Measurements from ENCODE around the gene DNAJB7. TPM values are rescaled to one million over a fixed set of nuclear protein-coding genes. Genes with fewer than 3 reads are reported as not detected.
"Not testable (repeated sequence)": the region's sequence is repeated elsewhere in the genome, so short reads cannot be mapped to it uniquely, and the experiment has no call there.

The DNAJB7 gene
- total and polyA plus RNA-seq, 4 donors: 0.15 TPM; not detected in 3

GRCh38 chr22:40874016-40874415 is 12.1 kb upstream of the DNAJB7 start:
- Histone ChIP-seq H3K4me3 (ENCODE audit: low read depth in 1 of 3, low read length in 3 of 3) (no peak overlapping the region), H3K27ac (ENCODE audit: low read depth in 1 of 2, low read length in 2 of 2) (no peak overlapping the region), H3K4me1 (ENCODE audit: control insufficient read depth in 4 of 4, insufficient read depth in 4 of 4, low read length in 3 of 4) (peaks cover 0 to 3% (median 0%) of the 10 kb centered on the region in 4 donors), H3K36me3 (ENCODE audit: control insufficient read depth in 4 of 4, insufficient read depth in 3 of 4, low read depth in 1 of 4, low read length in 3 of 4) (peaks cover 0 to 13% (median 3%) of the 10 kb centered on the region in 4 donors), H3K9ac (ENCODE audit: low read depth in 1 of 2, low read length in 2 of 2) (no peak overlapping the region), H3K27me3 (ENCODE audit: control insufficient read depth in 4 of 4, insufficient read depth in 4 of 4, low read length in 3 of 4) (no peaks in the 10 kb centered on the region), H3K9me3 (ENCODE audit: control insufficient read depth in 4 of 4, low read length in 3 of 4) (no peaks in the 10 kb centered on the region)
- 94% methylated on average over 3 of the region's 3 CpGs for WGBS
- TF ChIP-seq, protein P1, sequence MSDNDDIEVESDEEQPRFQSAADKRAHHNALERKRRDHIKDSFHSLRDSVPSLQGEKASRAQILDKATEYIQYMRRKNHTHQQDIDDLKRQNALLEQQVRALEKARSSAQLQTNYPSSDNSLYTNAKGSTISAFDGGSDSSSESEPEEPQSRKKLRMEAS (IDR thresholded peaks at IDR 0.05): no peak
- TF ChIP-seq NR2F2 (IDR thresholded peaks at IDR 0.05) (no peak), HNF4A (conservative IDR thresholded peaks at IDR 0.05) (no peak), JUND (IDR thresholded peaks at IDR 0.05) (no peak), TAF1 (conservative IDR thresholded peaks at IDR 0.05) (no peak)
- DNase-seq (ENCODE audit: low spot score): no peak

DNA sequence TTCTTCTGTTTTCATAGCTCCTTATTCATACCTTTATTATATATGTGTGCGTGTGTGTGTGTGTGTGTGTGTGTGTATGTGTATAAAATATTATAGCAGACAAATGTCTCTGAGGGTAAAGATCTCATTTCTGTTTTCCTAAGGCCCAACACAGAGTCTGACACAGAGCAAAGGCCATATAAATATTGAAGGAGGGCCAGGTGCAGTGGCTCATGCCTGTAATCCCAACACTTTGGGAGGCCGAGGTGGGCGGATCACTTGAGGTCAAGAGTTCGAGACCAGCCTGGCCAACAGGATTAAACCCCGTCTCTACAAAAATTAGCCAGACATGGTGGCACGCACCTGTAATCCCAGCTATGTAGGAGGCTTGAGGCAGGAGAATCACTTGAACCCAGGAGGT is 6.5 kb upstream of the DNAJB7 start:
- peak; percentile 70 to 73 for TF ChIP-seq HNF4A (conservative IDR thresholded peaks at IDR 0.05)
- TF ChIP-seq SP1 (IDR thresholded peaks at IDR 0.05): peak; percentile 53
- peak; percentile 43 for TF ChIP-seq HNF4G (IDR thresholded peaks at IDR 0.05)
- peak in 1 of 2 donors; percentile 49 for TF ChIP-seq EGR1 (IDR thresholded peaks at IDR 0.05; ENCODE audit: low read depth in 2 of 2)
- TF ChIP-seq RXRA (IDR thresholded peaks at IDR 0.05): peak; percentile 32 to 39
- 38% methylated on average over 6 of the region's 6 CpGs for WGBS
- peak overlapping the region in 1 of 2 donors; percentile 17 for H3K27ac ChIP-seq (ENCODE audit: low read depth in 1 of 2, low read length in 2 of 2)

GRCh38 chr22:40867109-40867508 is 5.2 kb upstream of the DNAJB7 start:
- Histone ChIP-seq H3K9ac (ENCODE audit: low read depth in 1 of 2, low read length in 2 of 2) (no peak overlapping the region), H3K36me3 (ENCODE audit: control insufficient read depth in 4 of 4, insufficient read depth in 3 of 4, low read depth in 1 of 4, low read length in 3 of 4) (peaks cover 0 to 11% (median 1%) of the 10 kb centered on the region in 4 donors), H3K9me3 (ENCODE audit: control insufficient read depth in 4 of 4, low read length in 3 of 4) (no peaks in the 10 kb centered on the region), H3K27ac (ENCODE audit: low read depth in 1 of 2, low read length in 2 of 2) (no peak overlapping the region), H3K4me1 (ENCODE audit: control insufficient read depth in 4 of 4, insufficient read depth in 4 of 4, low read length in 3 of 4) (peaks cover 3 to 21% (median 11%) of the 10 kb centered on the region in 4 donors), H3K4me3 (ENCODE audit: low read depth in 1 of 3, low read length in 3 of 3) (no peak overlapping the region), H3K27me3 (ENCODE audit: control insufficient read depth in 4 of 4, insufficient read depth in 4 of 4, low read length in 3 of 4) (no peaks in the 10 kb centered on the region)
- no peak for DNase-seq (ENCODE audit: low spot score)
- 40% methylated on average over 2 of the region's 2 CpGs for WGBS
- TF ChIP-seq EGR1 (IDR thresholded peaks at IDR 0.05; ENCODE audit: low read depth in 2 of 2) (no peak), NR2F2 (IDR thresholded peaks at IDR 0.05) (no peak), FOXA2 (IDR thresholded peaks at IDR 0.05) (no peak), HNF4A (conservative IDR thresholded peaks at IDR 0.05) (no peak), ATF3 (IDR thresholded peaks at IDR 0.05) (no peak), RAD21 (IDR thresholded peaks at IDR 0.05) (no peak), JUND (IDR thresholded peaks at IDR 0.05) (no peak), CTCF (IDR thresholded peaks at IDR 0.05; ENCODE audit: low read depth, low read length, missing input control) (no peak), YY1 (IDR thresholded peaks at IDR 0.05) (no peak), RXRA (IDR thresholded peaks at IDR 0.05) (no peak)
- TF ChIP-seq, protein P1 (IDR thresholded peaks at IDR 0.05): no peak
- TF ChIP-seq, protein P2, sequence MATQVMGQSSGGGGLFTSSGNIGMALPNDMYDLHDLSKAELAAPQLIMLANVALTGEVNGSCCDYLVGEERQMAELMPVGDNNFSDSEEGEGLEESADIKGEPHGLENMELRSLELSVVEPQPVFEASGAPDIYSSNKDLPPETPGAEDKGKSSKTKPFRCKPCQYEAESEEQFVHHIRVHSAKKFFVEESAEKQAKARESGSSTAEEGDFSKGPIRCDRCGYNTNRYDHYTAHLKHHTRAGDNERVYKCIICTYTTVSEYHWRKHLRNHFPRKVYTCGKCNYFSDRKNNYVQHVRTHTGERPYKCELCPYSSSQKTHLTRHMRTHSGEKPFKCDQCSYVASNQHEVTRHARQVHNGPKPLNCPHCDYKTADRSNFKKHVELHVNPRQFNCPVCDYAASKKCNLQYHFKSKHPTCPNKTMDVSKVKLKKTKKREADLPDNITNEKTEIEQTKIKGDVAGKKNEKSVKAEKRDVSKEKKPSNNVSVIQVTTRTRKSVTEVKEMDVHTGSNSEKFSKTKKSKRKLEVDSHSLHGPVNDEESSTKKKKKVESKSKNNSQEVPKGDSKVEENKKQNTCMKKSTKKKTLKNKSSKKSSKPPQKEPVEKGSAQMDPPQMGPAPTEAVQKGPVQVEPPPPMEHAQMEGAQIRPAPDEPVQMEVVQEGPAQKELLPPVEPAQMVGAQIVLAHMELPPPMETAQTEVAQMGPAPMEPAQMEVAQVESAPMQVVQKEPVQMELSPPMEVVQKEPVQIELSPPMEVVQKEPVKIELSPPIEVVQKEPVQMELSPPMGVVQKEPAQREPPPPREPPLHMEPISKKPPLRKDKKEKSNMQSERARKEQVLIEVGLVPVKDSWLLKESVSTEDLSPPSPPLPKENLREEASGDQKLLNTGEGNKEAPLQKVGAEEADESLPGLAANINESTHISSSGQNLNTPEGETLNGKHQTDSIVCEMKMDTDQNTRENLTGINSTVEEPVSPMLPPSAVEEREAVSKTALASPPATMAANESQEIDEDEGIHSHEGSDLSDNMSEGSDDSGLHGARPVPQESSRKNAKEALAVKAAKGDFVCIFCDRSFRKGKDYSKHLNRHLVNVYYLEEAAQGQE (IDR thresholded peaks at IDR 0.05): no peak

More for the DNA sequence above, 6.5 kb upstream of the DNAJB7 start:
- peaks cover 0 to 13% (median 1%) of the 10 kb centered on the region in 4 donors for H3K36me3 ChIP-seq (ENCODE audit: control insufficient read depth in 4 of 4, insufficient read depth in 3 of 4, low read depth in 1 of 4, low read length in 3 of 4)
- H3K9me3 ChIP-seq (ENCODE audit: control insufficient read depth in 4 of 4, low read length in 3 of 4); H3K9ac ChIP-seq (ENCODE audit: low read depth in 1 of 2, low read length in 2 of 2); H3K4me3 ChIP-seq (ENCODE audit: low read depth in 1 of 3, low read length in 3 of 3); DNase-seq (ENCODE audit: low spot score); H3K27me3 ChIP-seq (ENCODE audit: control insufficient read depth in 4 of 4, insufficient read depth in 4 of 4, low read length in 3 of 4): not testable (repeated sequence)
- H3K4me1 ChIP-seq (ENCODE audit: control insufficient read depth in 4 of 4, insufficient read depth in 4 of 4, low read length in 3 of 4): peaks cover 3 to 18% (median 11%) of the 10 kb centered on the region in 4 donors

Data from liver (tissue), 9 donors.